GM12864 (cell line): Measurements from ENCODE around the gene TBX2.

Experiments
- DNase-seq: peaks from one replicate; pipeline ENCODE4 v3.0.0-alpha.2; 2011; ENCODE audit warnings: low read depth
- H3K4me3 ChIP-seq: 2 replicates; pipeline ENCODE4 v1.5.1; 2011; ENCODE audit warnings: mild to moderate bottlenecking, low read depth, low read length, control low read depth
- TF ChIP-seq, protein P1 (sequence below): IDR thresholded peaks from 2 replicates; pipeline ENCODE4 v1.5.1; 2011; ENCODE audit warnings: low read depth, mild to moderate bottlenecking, moderate library complexity, low read length, control low read depth, inconsistent platforms; ENCODE audit errors: missing control alignments

Gene TBX2

DNA sequence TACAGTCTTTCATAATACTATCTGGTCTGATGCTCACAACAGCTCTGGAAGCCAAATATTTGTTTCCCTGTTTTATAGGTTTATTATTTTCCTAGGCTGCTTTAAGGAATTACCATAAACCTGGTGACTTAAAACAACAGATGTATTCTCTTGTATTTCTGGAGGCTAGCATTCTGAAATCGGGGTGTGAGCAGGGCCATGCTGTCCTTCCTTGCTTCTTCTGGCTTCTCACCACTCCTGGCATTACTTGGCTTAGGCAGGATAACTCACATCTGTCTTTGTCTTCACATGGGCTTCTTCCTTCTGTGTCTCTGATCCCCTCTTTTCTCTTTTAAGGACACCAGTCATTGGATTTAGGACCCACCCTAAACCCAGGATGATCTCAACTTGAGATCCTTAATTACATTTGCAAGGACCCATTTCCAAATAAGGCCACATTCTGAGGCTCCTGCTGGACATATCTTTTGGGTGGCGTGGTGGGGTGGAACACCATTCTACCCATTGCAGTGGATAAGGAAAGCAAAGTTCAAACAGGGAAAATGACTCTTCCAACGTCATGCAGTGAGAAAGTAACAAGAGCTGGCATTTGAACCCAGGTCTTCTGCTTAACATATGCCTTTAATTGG, 39.2 kb upstream of the TBX2 start:
- TF ChIP-seq, protein P1, sequence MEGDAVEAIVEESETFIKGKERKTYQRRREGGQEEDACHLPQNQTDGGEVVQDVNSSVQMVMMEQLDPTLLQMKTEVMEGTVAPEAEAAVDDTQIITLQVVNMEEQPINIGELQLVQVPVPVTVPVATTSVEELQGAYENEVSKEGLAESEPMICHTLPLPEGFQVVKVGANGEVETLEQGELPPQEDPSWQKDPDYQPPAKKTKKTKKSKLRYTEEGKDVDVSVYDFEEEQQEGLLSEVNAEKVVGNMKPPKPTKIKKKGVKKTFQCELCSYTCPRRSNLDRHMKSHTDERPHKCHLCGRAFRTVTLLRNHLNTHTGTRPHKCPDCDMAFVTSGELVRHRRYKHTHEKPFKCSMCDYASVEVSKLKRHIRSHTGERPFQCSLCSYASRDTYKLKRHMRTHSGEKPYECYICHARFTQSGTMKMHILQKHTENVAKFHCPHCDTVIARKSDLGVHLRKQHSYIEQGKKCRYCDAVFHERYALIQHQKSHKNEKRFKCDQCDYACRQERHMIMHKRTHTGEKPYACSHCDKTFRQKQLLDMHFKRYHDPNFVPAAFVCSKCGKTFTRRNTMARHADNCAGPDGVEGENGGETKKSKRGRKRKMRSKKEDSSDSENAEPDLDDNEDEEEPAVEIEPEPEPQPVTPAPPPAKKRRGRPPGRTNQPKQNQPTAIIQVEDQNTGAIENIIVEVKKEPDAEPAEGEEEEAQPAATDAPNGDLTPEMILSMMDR, result no peak
- no peak overlapping the region for H3K4me3 ChIP-seq
- DNase-seq, result no peak

DNA sequence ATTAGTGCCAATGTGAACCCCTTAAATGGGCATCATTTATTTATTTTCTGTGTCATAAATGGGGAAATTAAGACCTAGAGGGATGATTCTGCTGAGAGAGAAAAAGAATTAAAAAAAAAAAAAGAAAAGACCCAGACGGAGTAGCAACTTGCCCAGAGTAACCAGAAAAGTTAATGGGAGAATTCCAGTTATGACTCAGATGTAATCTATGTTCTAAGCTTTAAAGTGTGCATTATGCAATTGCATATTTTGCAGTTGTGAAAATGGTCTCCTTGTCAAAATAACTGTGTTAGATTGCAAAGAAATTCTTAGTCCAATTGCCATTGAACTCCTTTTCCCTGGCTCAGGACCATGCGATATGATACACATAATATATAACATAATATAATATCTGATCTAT, 38.6 kb upstream of the TBX2 start:
- DNase-seq, result no peak

DNA sequence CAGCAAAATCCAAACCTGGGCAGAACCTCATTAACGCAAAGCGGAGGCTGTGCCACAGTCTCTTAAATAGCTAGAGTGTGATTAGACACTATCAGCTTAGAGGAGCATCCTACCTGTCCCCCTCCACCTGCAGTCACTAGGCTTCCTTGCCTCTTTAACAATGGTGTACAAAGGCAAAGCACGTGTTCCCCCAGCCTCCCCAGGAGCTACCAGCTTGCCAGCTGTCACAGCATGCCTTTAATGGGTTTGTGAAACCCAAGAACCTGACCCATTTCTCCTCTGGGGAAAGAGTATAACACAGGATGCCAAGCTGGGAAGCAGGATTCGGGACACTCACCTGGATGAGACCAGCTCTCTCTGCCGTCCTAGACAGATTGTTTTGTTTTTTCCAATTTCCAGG, 37.2 kb upstream of the TBX2 start:
- H3K4me3 ChIP-seq, result no peak overlapping the region
- TF ChIP-seq, protein P1, result no peak
- no peak for DNase-seq

More for the DNA sequence above, 38.6 kb upstream of the TBX2 start:
- H3K4me3 ChIP-seq, result no peak overlapping the region
- TF ChIP-seq, protein P1, result no peak

DNA sequence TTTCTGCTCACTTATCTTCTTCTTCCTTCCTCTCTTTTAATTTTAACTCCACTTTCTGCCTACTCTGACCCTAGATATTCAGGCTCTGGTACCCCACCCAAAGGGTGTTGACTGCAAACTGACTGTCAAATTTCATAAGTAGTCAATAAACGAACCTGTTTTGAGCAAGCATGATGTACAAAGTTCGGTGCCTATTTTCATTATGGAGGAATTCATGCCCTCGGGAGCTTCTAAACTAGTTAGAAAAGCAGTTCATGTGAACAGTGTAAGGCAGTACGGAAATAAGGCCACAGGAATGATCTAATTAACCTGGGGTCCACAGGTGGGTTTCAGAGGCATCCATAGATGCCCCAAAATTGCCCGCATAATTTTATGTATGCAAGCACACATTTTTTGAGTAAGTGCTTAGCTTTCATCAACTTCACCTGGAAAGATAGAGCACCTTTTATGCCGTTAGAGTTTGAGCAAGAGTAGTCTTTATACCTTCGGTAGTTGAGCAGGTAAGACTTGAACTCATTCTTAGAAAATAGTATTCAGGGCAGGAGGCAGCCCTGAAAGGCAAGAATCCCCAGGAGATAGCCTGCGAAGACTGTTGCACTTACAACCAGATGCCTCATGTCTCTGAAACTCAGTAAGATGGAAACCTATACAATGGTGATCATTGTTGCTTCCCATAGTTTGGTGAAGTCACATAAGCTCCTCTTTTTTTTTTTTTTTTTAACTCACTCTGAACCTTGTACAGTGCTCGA, 36.6 kb upstream of the TBX2 start:
- no peak for DNase-seq
- TF ChIP-seq, protein P1, result no peak
- H3K4me3 ChIP-seq, result no peak overlapping the region

GRCh38 chr17:61363601-61364462, 35.8 kb upstream of the TBX2 start:
- H3K4me3 ChIP-seq, result no peak overlapping the region
- DNase-seq, result no peak
- TF ChIP-seq, protein P1, result no peak

- TF ChIP-seq, protein P1, result no peak
- no peak overlapping the region for H3K4me3 ChIP-seq
These were observed 35.2 kb upstream of the TBX2 start for GRCh38 chr17:61364463-61364846.

More at GRCh38 chr17:61364463-61364846, 35.2 kb upstream of the TBX2 start:
- DNase-seq, result no peak
